Mesendoderm (in vitro differentiated cells): Measurements from ENCODE around the gene GOLGA6L2.
"Not testable (repeated sequence)": the region's sequence is repeated elsewhere in the genome, so short reads cannot be mapped to it uniquely, and the experiment has no call there.

Source experiments
- DNase-seq: peaks from one replicate; pipeline ENCODE4 v3.0.0; 2013
- H2AK5ac ChIP-seq: 2 replicates; pipeline ENCODE4 v1.6.1; 2013; ENCODE audit warnings: low read length, inconsistent platforms
- H2BK120ac ChIP-seq: 2 replicates; pipeline ENCODE4 v1.6.1; 2013; ENCODE audit warnings: low read depth, mild to moderate bottlenecking, low read length, moderate library complexity, mixed read lengths
- H2BK15ac ChIP-seq: replicated peaks from 2 replicates; pipeline ENCODE4 v1.6.1; 2013; ENCODE audit warnings: low read depth, mild to moderate bottlenecking, moderate library complexity
- H2BK5ac ChIP-seq: 2 replicates; pipeline ENCODE4 v1.6.1; 2013; ENCODE audit warnings: low read length, inconsistent platforms
- H3K18ac ChIP-seq: 2 replicates; pipeline ENCODE4 v1.6.1; 2013; ENCODE audit warnings: mild to moderate bottlenecking, low read length, mixed read lengths
- H3K23ac ChIP-seq: one replicate; pipeline ENCODE4 v1.6.1; 2013; ENCODE audit warnings: low read length
- H3K27ac ChIP-seq: 2 replicates; pipeline ENCODE4 v1.5.1; 2013; ENCODE audit warnings: low read depth, mild to moderate bottlenecking, inconsistent platforms, low read length, moderate library complexity
- H3K27me3 ChIP-seq: 2 replicates; pipeline ENCODE4 v1.6.1; 2013; ENCODE audit warnings: low read length, control low read depth, mild to moderate bottlenecking, inconsistent platforms; ENCODE audit not compliant: insufficient read depth, poor library complexity
- H3K36me3 ChIP-seq: 2 replicates; pipeline ENCODE4 v1.6.1; 2013; ENCODE audit warnings: low read length, inconsistent platforms; ENCODE audit not compliant: control insufficient read depth, insufficient read depth
- H3K4ac ChIP-seq: one replicate; pipeline ENCODE4 v1.6.1; 2013; ENCODE audit warnings: low read depth, mild to moderate bottlenecking, low read length, moderate library complexity
- H3K4me1 ChIP-seq: 2 replicates; pipeline ENCODE4 v1.6.1; 2013; ENCODE audit warnings: low read depth, low read length, inconsistent platforms; ENCODE audit not compliant: control insufficient read depth
- H3K4me2 ChIP-seq: 2 replicates; pipeline ENCODE4 v1.6.1; 2013; ENCODE audit warnings: low read length
- H3K4me3 ChIP-seq: 2 replicates; pipeline ENCODE4 v1.5.1; 2013; ENCODE audit warnings: mild to moderate bottlenecking, low read length
- H3K56ac ChIP-seq: one replicate; pipeline ENCODE4 v1.6.1; 2013; ENCODE audit warnings: low read length
- H3K79me1 ChIP-seq: 2 replicates; pipeline ENCODE4 v1.6.1; 2013; ENCODE audit warnings: low read length, inconsistent platforms
- H3K79me2 ChIP-seq: 2 replicates; pipeline ENCODE4 v1.6.1; 2013; ENCODE audit warnings: mild to moderate bottlenecking, low read length; ENCODE audit not compliant: control insufficient read depth, insufficient read depth
- H3K9ac ChIP-seq: 2 replicates; pipeline ENCODE4 v1.6.1; 2013; ENCODE audit warnings: low read length, inconsistent platforms
- H4K5ac ChIP-seq: one replicate; pipeline ENCODE4 v1.6.1; 2013; ENCODE audit warnings: low read length
- H4K8ac ChIP-seq: one replicate; pipeline ENCODE4 v1.6.1; 2013; ENCODE audit warnings: low read depth, mild to moderate bottlenecking, control low read depth, low read length, moderate library complexity
- WGBS: extraction: QIAGEN DNeasy Blood & Tissue Kit; methylation state at CpG from one replicate; pipeline ENCODE4 v1.1.7; 2013; ENCODE audit warnings: low lambda C conversion rate, missing lambda C conversion rate; ENCODE audit not compliant: insufficient coverage; ENCODE audit errors: extremely low coverage; 5-methylcytosine and 5-hydroxymethylcytosine counted together

GOLGA6L2 gene

DNA sequence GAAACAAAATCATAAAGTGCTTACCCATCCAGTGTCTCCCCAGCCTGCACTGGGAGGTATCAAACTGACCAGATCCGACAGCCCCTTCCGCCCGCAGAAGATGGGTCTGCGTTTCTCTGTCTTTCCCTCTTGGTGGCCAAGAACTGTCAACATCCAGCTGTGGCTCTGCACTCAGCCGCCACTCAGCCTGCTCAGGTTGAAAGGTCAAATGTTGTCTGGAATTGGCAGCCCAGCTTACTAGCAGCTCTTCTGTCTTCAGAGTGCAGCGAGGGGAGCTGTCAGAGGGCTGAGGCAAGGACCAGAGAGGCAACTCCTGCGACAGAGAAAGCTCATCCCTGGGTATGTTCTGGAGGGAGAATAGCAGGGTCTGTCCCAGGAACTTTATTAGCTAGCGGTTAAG lies 45.4 kb downstream of the GOLGA6L2 start:
- Histone ChIP-seq H3K27me3 (no peaks in the 10 kb centered on the region), H3K4me1 (no peaks in the 10 kb centered on the region), H3K36me3 (no peaks in the 10 kb centered on the region), H3K27ac (no peak overlapping the region), H3K23ac (no peak overlapping the region), H3K4me3 (no peak overlapping the region), H2BK15ac (no peak overlapping the region), H2BK5ac (no peak overlapping the region), H3K79me2 (no peaks in the 10 kb centered on the region), H3K4me2 (no peak overlapping the region), H2AK5ac (no peak overlapping the region), H3K4ac (no peak overlapping the region), H4K5ac (no peak overlapping the region), H3K18ac (no peak overlapping the region), H2BK120ac (no peak overlapping the region), H4K8ac (no peak overlapping the region), H3K56ac (no peak overlapping the region), H3K79me1 (no peaks in the 10 kb centered on the region), H3K9ac (no peak overlapping the region)
- WGBS = no CpG with 5 or more reads among the region's 8 CpGs
- no peak for DNase-seq

DNA sequence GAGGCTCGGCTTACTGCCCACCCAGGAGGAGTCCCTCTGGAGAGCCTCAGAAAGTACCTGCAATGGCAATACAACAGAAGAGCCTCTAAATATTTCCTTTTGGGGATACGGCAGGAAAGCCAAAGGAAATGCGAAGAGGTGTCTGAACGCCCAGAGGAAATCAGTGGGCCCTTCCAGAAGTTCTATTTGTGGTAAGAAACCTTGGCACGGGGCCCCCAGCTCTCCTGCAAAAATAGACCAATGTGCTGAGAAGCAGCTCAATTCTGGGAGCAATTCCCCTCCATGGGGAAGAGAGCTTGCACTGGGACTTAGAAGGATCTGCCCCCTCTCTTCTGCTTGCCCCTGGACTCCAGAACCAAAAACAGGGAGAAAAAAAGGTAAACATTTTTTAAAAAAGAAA lies 47.8 kb downstream of the GOLGA6L2 start:
- H4K8ac ChIP-seq, H3K4me2 ChIP-seq, H2BK15ac ChIP-seq, H3K23ac ChIP-seq, H3K9ac ChIP-seq, H3K36me3 ChIP-seq, H3K4me3 ChIP-seq, H3K18ac ChIP-seq, DNase-seq, H3K56ac ChIP-seq, H3K79me1 ChIP-seq, H3K27ac ChIP-seq, H3K4ac ChIP-seq, H3K27me3 ChIP-seq, H2AK5ac ChIP-seq, H2BK120ac ChIP-seq, H4K5ac ChIP-seq, H2BK5ac ChIP-seq, H3K79me2 ChIP-seq, H3K4me1 ChIP-seq: not testable (repeated sequence)
- no CpG with 5 or more reads among the region's 5 CpGs for WGBS

DNA sequence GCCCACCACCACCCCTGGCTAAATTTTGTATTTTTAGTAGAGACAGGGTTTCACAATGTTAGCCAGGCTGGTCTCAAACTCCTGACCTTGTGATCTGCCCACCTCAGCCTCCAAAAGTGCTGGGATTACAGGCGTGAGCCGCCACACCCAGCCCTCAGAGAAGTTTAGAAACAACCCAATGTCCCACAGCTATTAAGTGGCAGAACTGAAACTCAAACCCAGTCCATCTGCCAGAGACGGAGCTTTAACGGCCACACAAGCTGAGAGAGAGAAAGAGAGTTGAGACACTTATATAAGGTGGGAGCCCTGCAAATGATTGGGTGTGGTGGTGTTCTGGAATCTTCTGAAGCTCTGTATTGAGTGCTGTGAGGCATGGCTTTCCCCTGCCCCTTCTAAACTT lies 48.7 kb downstream of the GOLGA6L2 start:
- not testable (repeated sequence) for H2BK15ac ChIP-seq, H3K56ac ChIP-seq, H3K27ac ChIP-seq, H2AK5ac ChIP-seq, H3K27me3 ChIP-seq, H4K8ac ChIP-seq, H3K18ac ChIP-seq, H3K79me1 ChIP-seq, H4K5ac ChIP-seq, H3K4me1 ChIP-seq, H3K4me2 ChIP-seq, H3K4ac ChIP-seq, H2BK120ac ChIP-seq, DNase-seq, H3K36me3 ChIP-seq, H3K4me3 ChIP-seq, H3K79me2 ChIP-seq, H3K9ac ChIP-seq, H3K23ac ChIP-seq, H2BK5ac ChIP-seq
- WGBS = no CpG with 5 or more reads among the region's 4 CpGs

DNA sequence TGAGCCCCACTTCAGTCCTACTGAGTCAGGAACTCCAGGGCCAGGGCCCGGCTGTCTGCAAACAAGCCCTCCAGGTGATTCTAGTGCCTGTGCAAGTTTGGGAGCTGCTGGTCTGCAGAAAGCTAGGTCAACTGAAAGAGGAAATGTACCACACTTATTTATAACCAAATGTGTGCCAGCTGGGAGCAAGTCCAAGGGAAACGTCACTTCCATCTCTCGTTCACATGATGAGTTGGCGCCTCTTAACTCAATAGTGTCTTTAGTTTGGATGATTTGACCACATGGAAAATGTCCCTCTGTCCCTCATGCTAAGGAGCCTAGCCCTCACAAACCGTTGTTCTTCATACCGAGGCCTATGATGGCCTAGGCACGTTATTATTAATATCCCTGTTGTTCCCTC lies 49.3 kb downstream of the GOLGA6L2 start:
- no peaks in the 10 kb centered on the region for H3K27me3 ChIP-seq
- no peak overlapping the region for H2BK15ac ChIP-seq
- H4K5ac ChIP-seq = no peak overlapping the region
- H3K4me1 ChIP-seq = no peaks in the 10 kb centered on the region
- no peak overlapping the region for H2BK5ac ChIP-seq
- H3K36me3 ChIP-seq = no peaks in the 10 kb centered on the region
- no peak overlapping the region for H4K8ac ChIP-seq
- no peak overlapping the region for H3K27ac ChIP-seq
- no peaks in the 10 kb centered on the region for H3K79me1 ChIP-seq
- H3K18ac ChIP-seq = no peak overlapping the region
- no peak overlapping the region for H2AK5ac ChIP-seq
- H2BK120ac ChIP-seq = no peak overlapping the region
- H3K79me2 ChIP-seq = no peaks in the 10 kb centered on the region
- H3K9ac ChIP-seq = no peak overlapping the region
- no peak overlapping the region for H3K4me3 ChIP-seq
- H3K4ac ChIP-seq = no peak overlapping the region
- H3K23ac ChIP-seq = no peak overlapping the region
- no peak overlapping the region for H3K4me2 ChIP-seq
- no peak overlapping the region for H3K56ac ChIP-seq
- no peak for DNase-seq
- WGBS = no CpG with 5 or more reads among the region's 7 CpGs

DNA sequence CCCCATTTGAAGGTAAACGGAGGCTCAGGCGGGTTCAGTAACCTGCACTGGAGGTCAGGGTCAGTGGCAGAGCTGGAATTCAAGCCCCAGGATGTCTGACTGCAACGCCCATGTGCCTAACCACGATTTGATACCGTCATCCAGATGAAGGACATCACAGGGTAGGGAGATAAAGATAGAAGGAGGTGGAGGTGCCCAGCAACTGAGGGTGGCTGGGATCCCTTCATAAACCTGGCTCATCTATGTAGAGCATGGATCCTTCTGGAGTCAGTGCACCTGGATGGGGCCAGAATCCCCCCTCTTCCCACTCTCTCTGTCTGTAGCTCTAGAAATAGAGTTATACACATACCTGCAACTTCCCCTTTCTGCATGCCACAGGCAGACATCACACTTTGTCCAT lies 51.2 kb downstream of the GOLGA6L2 start:
- no CpG with 5 or more reads among the region's 5 CpGs for WGBS
- H2BK15ac ChIP-seq = no peak overlapping the region

DNA sequence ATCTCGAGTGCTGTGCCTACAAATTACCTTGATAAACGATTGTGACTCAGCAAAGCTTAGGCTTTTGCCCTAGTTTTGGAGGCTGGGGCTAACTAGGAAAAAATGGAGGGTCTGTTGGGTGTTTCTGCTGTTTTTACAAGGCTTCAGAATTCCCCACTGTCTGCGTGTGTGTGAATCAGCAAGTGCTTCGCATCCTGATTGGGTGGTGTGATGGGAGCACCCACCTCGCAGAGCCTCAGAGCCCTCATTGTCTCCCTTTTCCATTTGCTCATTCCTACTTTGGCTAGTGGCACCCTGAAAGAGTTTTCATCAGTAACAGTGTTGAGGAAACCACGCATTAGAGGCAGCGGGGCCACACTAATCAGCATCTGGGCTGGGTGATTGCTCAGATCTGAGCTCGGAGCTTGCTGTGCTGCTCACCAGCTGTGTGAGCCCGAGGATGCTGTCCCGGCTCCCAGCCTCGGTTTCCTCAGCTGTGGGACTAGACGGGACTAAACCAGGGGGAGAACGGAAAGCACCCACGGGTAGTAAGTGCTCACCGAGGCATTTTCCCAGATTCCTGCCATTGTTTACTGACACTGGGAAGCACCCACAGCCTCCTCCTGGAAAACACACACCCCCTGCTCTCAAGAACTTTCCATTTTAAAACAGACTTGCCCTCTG lies 51.9 kb downstream of the GOLGA6L2 start:
- Histone ChIP-seq H3K27ac (no peak overlapping the region), H3K79me1 (no peaks in the 10 kb centered on the region), H4K5ac (no peak overlapping the region), H3K4me2 (no peak overlapping the region), H2BK120ac (no peak overlapping the region), H3K27me3 (no peaks in the 10 kb centered on the region), H3K4me1 (no peaks in the 10 kb centered on the region), H3K23ac (no peak overlapping the region), H3K9ac (no peak overlapping the region), H2AK5ac (no peak overlapping the region), H4K8ac (no peak overlapping the region), H3K18ac (no peak overlapping the region), H3K4me3 (no peak overlapping the region), H3K36me3 (no peaks in the 10 kb centered on the region), H3K4ac (no peak overlapping the region), H3K56ac (no peak overlapping the region), H2BK15ac (no peak overlapping the region), H3K79me2 (no peaks in the 10 kb centered on the region), H2BK5ac (no peak overlapping the region)
- DNase-seq = no peak
- no CpG with 5 or more reads among the region's 15 CpGs for WGBS

More for the DNA sequence above, 51.2 kb downstream of the GOLGA6L2 start:
- no peak overlapping the region for H3K23ac ChIP-seq
- no peaks in the 10 kb centered on the region for H3K4me1 ChIP-seq
- no peak overlapping the region for H3K4me3 ChIP-seq
- H4K5ac ChIP-seq = no peak overlapping the region
- H3K36me3 ChIP-seq = no peaks in the 10 kb centered on the region
- H4K8ac ChIP-seq = no peak overlapping the region
- H3K9ac ChIP-seq = no peak overlapping the region
- H3K18ac ChIP-seq = no peak overlapping the region
- H3K4ac ChIP-seq = no peak overlapping the region
- H3K79me1 ChIP-seq = no peaks in the 10 kb centered on the region
- H2BK5ac ChIP-seq = no peak overlapping the region
- no peaks in the 10 kb centered on the region for H3K79me2 ChIP-seq
- no peak for DNase-seq
- no peak overlapping the region for H3K4me2 ChIP-seq
- no peak overlapping the region for H2BK120ac ChIP-seq
- no peaks in the 10 kb centered on the region for H3K27me3 ChIP-seq
- no peak overlapping the region for H3K27ac ChIP-seq
- H2AK5ac ChIP-seq = no peak overlapping the region
- no peak overlapping the region for H3K56ac ChIP-seq
